Neural cell (in vitro differentiated cells): ENCODE measurements around the gene LRBA.
A peak's percentile ranks its signal among the peaks of the same experiment; 100 is the strongest.

ENCODE experiments used
- CTCF ChIP-seq: fragments of 450-650 bp; IDR thresholded peaks from 2 replicates; pipeline ENCODE4 v1.5.1; 2014; ENCODE audit warnings: antibody characterized with exemption, mild to moderate bottlenecking, moderate library complexity; ENCODE audit not compliant: poor library complexity, severe bottlenecking
- EP300 ChIP-seq: fragments of 450-650 bp; conservative IDR thresholded peaks from 2 replicates; pipeline ENCODE4 v1.6.1; 2014; ENCODE audit warnings: antibody characterized with exemption, mild to moderate bottlenecking, moderate library complexity; ENCODE audit not compliant: poor library complexity, severe bottlenecking
- EZH2 ChIP-seq: fragments of 200-600, 300-800 bp; shearing (Covaris generic), sonication (generic); IDR thresholded peaks from 2 replicates; pipeline ENCODE4 v1.6.1; 2014; ENCODE audit warnings: antibody characterized with exemption, low read length, borderline replicate concordance, mild to moderate bottlenecking; ENCODE audit not compliant: insufficient read depth, poor library complexity, severe bottlenecking
- MXI1 ChIP-seq: fragments of 450-650 bp; conservative IDR thresholded peaks from 2 replicates; pipeline ENCODE4 v1.6.1; 2014; ENCODE audit warnings: antibody characterized with exemption, mild to moderate bottlenecking; ENCODE audit not compliant: poor library complexity, severe bottlenecking
- POLR2AphosphoS5 ChIP-seq: IDR thresholded peaks from 2 replicates; pipeline ENCODE4 v1.6.1; 2012
- RAD21 ChIP-seq: fragments of 450-650 bp; conservative IDR thresholded peaks from 2 replicates; pipeline ENCODE4 v1.6.1; 2014; ENCODE audit warnings: antibody characterized with exemption, mild to moderate bottlenecking, moderate library complexity
- REST ChIP-seq: IDR thresholded peaks from 2 replicates; pipeline ENCODE4 v1.6.1; 2012; ENCODE audit warnings: borderline replicate concordance
- SMC3 ChIP-seq: fragments of 450-650 bp; conservative IDR thresholded peaks from 2 replicates; pipeline ENCODE4 v1.6.1; 2014; ENCODE audit warnings: antibody characterized with exemption, mild to moderate bottlenecking, moderate library complexity; ENCODE audit not compliant: poor library complexity
- TAF1 ChIP-seq: IDR thresholded peaks from 2 replicates; pipeline ENCODE4 v1.6.1; 2012; ENCODE audit warnings: low read depth

- TF ChIP-seq CTCF, result no peak
- no peak for TF ChIP-seq TAF1
- no peak for TF ChIP-seq REST
- TF ChIP-seq EZH2, result no peak
- TF ChIP-seq EP300, result peak; percentile 47
- TF ChIP-seq POLR2AphosphoS5, result peak; percentile 58
- TF ChIP-seq SMC3, result no peak
- no peak for TF ChIP-seq MXI1
- no peak for TF ChIP-seq RAD21
These were observed 557.3 kb downstream of the LRBA start for GRCh38 chr4:150457802-150458201.
